HepG2 (cell line): ENCODE data around the gene TMEM139. TPM values are rescaled to one million over a fixed set of nuclear protein-coding genes. Genes with fewer than 3 reads are reported as not detected.

ENCODE experiments used
- AGO2 ChIP-seq: fragments of 200-400 bp; formaldehyde crosslinking; optimal IDR thresholded peaks from 2 replicates; pipeline ENCODE3; 2017; ENCODE audit warnings: mild to moderate bottlenecking, low read depth, low read length, moderate library complexity
- CAMTA2 ChIP-seq: sonication (generic); formaldehyde crosslinking; IDR thresholded peaks from 2 replicates; pipeline ENCODE4 v1.4.0; 2020; ENCODE audit warnings: mild to moderate bottlenecking, missing genetic modification reagents, borderline replicate concordance
- GFI1 ChIP-seq: sonication (generic); formaldehyde crosslinking; IDR thresholded peaks from 2 replicates; pipeline ENCODE4 v1.5.0; 2020; ENCODE audit warnings: missing genetic modification reagents, mild to moderate bottlenecking, borderline replicate concordance
- MAFG ChIP-seq: sonication (generic); formaldehyde crosslinking; IDR thresholded peaks from 2 replicates; pipeline ENCODE4 v1.5.1; 2020; ENCODE audit warnings: mild to moderate bottlenecking, missing genetic modification reagents
- MAFK ChIP-seq, 2 experiments: IDR thresholded peaks in 1 of 2; conservative IDR thresholded peaks in 1 of 2; 2 replicates each; pipeline ENCODE4 v1.6.1; 2011; ENCODE audit warnings: improper control_type of control experiment in 2 of 2, low read length in 2 of 2
- MEIS2 ChIP-seq: sonication (generic); formaldehyde crosslinking; IDR thresholded peaks from 2 replicates; pipeline ENCODE4 v1.9.0; 2021; ENCODE audit warnings: mild to moderate bottlenecking, missing genetic modification reagents
- MXD4 ChIP-seq: IDR thresholded peaks from 2 replicates; pipeline ENCODE4 v1.6.1; 2016; ENCODE audit warnings: mild to moderate bottlenecking, missing biosample characterization, missing genetic modification reagents
- NFKBIZ ChIP-seq: IDR thresholded peaks from 2 replicates; pipeline ENCODE4 v1.6.1; 2018; ENCODE audit warnings: missing genetic modification reagents, missing compliant biosample characterization
- PAF1 ChIP-seq: IDR thresholded peaks from 2 replicates; pipeline ENCODE4 v1.6.1; 2016; ENCODE audit warnings: missing genetic modification reagents, missing compliant biosample characterization
- RAD21 ChIP-seq: fragments of 450-650 bp; formaldehyde crosslinking; IDR thresholded peaks from 2 replicates; pipeline ENCODE4 v1.5.0; 2020; ENCODE audit warnings: mild to moderate bottlenecking
- SATB2 ChIP-seq: sonication (generic); formaldehyde crosslinking; IDR thresholded peaks from 2 replicates; pipeline ENCODE4 v1.5.0; 2020; ENCODE audit warnings: missing genetic modification reagents
- SYNCRIP ChIP-seq: fragments of 200-400 bp; formaldehyde crosslinking; IDR thresholded peaks from 2 replicates; pipeline ENCODE4 v1.6.1; 2018; ENCODE audit warnings: mild to moderate bottlenecking, low read depth, low read length; ENCODE audit not compliant: insufficient read depth
- TBL1XR1 ChIP-seq: fragments of 150-350 bp; IDR thresholded peaks from 2 replicates; pipeline ENCODE4 v1.6.1; 2014; ENCODE audit warnings: borderline replicate concordance, low read length; ENCODE audit not compliant: partially characterized antibody
- WIZ ChIP-seq: sonication (generic); formaldehyde crosslinking; IDR thresholded peaks from 2 replicates; pipeline ENCODE4 v1.5.1; 2020; ENCODE audit warnings: mild to moderate bottlenecking, missing genetic modification reagents
- ZIK1 ChIP-seq: sonication (generic); formaldehyde crosslinking; IDR thresholded peaks from 2 replicates; pipeline ENCODE4 v1.5.0; 2020; ENCODE audit warnings: mild to moderate bottlenecking, low read depth, missing genetic modification reagents, borderline replicate concordance
- ZNF567 ChIP-seq: sonication (generic); formaldehyde crosslinking; IDR thresholded peaks from 2 replicates; pipeline ENCODE4 v1.8.1; 2023; ENCODE audit warnings: mild to moderate bottlenecking, missing genetic modification reagents, borderline replicate concordance
- polyA plus RNA-seq, 8 experiments: library from polyadenylated mRNA; depleted of rRNA in 3 of 8; stranded (reverse) in 7 of 8; unstranded in 1 of 8; fragments of >200 nt; fragmentation: Illumina TruSeq in 4 of 8; extraction: Trizol in 4 of 8; gene quantifications; 2 replicates each; pipeline versions ENCODE4 v1.2.1 to v1.2.3, GENCODE V29; 2011 to 2016; ENCODE audit warnings: low read depth in 4 of 8, missing spikeins in 1 of 8, mixed read lengths in 1 of 8; ENCODE audit not compliant: insufficient read depth in 1 of 8
- total RNA-seq, 5 experiments: library from RNA; depleted of rRNA; stranded (reverse); fragments of >200 nt; fragmentation: Illumina TruSeq; extraction: Trizol; gene quantifications; 2 replicates each; pipeline ENCODE4 v1.2.3, GENCODE V29; 2016; ENCODE audit warnings: low read depth in 1 of 5
- TF ChIP-seq, protein P1 (sequence below): sonication (generic); formaldehyde crosslinking; IDR thresholded peaks from 2 replicates; pipeline ENCODE4 v1.4.0; 2020; ENCODE audit warnings: missing genetic modification reagents
- TF ChIP-seq, protein P2 (sequence below): sonication (generic); formaldehyde crosslinking; IDR thresholded peaks from 2 replicates; pipeline ENCODE4 v1.5.0; 2020; ENCODE audit warnings: missing genetic modification reagents, mild to moderate bottlenecking, borderline replicate concordance
- TF ChIP-seq, protein P3 (sequence below): sonication (generic); formaldehyde crosslinking; IDR thresholded peaks from 2 replicates; pipeline ENCODE4 v1.5.0; 2020; ENCODE audit warnings: mild to moderate bottlenecking, missing genetic modification reagents
- TF ChIP-seq, protein P4 (sequence below): sonication (generic); formaldehyde crosslinking; IDR thresholded peaks from 2 replicates; pipeline ENCODE4 v1.5.0; 2020; ENCODE audit warnings: missing genetic modification reagents, mild to moderate bottlenecking, borderline replicate concordance
- TF ChIP-seq, protein P5 (sequence below): sonication (generic); formaldehyde crosslinking; IDR thresholded peaks from 2 replicates; pipeline ENCODE4 v1.8.0; 2022; ENCODE audit warnings: missing genetic modification reagents, mild to moderate bottlenecking, inconsistent platforms, borderline replicate concordance

The TMEM139 gene
- total and polyA plus RNA-seq, 2 of the 13 experiments (the other 11 are each of a cell fraction or from before 2014, with no cell fraction given), result 7.9 to 14.0 TPM

DNA sequence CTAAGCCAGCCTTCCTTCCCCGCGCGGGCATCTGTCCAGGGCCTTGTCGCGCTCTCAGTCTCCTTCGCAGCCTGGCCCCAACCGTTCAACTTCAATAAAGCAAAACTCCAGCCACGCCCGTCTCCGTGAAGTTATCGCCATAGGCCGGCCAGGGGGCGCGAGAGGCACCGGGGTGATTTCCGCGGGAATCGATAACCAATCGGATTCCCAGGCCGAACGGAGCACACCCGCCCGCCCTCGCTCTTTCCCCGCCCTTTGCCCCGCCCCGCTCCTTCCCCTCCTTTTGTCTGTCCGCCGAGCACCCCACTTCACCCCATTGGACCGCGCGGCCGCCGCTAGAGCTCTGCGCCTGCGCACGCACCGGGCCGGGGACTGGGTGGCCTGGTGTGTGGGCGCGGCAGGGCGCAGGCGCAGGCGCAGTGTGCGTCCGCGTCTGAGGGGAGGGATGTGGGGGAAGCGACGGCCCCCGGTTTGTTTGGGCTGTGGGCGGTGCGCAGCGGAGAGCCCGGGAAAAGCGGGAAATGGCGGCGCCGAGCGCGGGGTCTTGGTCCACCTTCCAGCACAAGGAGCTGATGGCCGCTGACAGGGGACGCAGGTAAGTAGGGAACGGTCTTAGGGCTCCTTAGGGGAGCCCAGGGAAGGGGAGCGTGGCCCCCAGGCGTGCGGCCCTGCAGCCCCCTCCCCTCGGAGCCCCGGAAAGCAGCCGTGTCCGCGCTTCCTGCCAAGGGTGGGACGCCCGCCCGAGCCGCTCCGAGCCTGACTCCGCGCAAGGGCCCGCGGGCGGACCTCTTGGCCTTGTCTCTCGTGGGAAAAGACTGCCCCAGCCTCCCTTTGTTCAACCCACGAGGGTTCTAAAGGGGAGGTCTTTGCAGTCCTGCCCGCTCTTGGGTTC, 3.4 kb downstream of the TMEM139 start, which contains the start of gene CASP2 (continued):
- TF ChIP-seq MAFG (CRISPR knock-in tag), result no peak
- TF ChIP-seq, protein P1, sequence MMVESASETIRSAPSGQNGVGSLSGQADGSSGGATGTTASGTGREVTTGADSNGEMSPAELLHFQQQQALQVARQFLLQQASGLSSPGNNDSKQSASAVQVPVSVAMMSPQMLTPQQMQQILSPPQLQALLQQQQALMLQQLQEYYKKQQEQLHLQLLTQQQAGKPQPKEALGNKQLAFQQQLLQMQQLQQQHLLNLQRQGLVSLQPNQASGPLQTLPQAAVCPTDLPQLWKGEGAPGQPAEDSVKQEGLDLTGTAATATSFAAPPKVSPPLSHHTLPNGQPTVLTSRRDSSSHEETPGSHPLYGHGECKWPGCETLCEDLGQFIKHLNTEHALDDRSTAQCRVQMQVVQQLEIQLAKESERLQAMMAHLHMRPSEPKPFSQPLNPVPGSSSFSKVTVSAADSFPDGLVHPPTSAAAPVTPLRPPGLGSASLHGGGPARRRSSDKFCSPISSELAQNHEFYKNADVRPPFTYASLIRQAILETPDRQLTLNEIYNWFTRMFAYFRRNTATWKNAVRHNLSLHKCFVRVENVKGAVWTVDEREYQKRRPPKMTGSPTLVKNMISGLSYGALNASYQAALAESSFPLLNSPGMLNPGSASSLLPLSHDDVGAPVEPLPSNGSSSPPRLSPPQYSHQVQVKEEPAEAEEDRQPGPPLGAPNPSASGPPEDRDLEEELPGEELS (CRISPR knock-in tag), result no peak
- TF ChIP-seq, protein P2, sequence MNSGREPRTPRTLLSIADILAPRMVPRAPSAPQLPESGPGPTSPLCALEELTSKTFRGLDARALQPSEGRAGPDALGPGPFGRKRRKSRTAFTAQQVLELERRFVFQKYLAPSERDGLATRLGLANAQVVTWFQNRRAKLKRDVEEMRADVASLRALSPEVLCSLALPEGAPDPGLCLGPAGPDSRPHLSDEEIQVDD (CRISPR knock-in tag), result no peak
- peak; percentile 51 for TF ChIP-seq RAD21
- 0 out of 2 replicates have a peak, but pooled peaks have one; percentile 51 for TF ChIP-seq ZIK1
- no peak for TF ChIP-seq ZNF567 (CRISPR knock-in tag)
- no peak; the same call in 1 of the 2 replicates for TF ChIP-seq NFKBIZ (CRISPR knock-in tag)
- no peak for TF ChIP-seq PAF1 (CRISPR knock-in tag)
- peak; percentile 79; the same call in 1 of the 2 replicates for TF ChIP-seq CAMTA2 (CRISPR knock-in tag)
- peak; percentile 80 for TF ChIP-seq AGO2
- TF ChIP-seq, protein P3, sequence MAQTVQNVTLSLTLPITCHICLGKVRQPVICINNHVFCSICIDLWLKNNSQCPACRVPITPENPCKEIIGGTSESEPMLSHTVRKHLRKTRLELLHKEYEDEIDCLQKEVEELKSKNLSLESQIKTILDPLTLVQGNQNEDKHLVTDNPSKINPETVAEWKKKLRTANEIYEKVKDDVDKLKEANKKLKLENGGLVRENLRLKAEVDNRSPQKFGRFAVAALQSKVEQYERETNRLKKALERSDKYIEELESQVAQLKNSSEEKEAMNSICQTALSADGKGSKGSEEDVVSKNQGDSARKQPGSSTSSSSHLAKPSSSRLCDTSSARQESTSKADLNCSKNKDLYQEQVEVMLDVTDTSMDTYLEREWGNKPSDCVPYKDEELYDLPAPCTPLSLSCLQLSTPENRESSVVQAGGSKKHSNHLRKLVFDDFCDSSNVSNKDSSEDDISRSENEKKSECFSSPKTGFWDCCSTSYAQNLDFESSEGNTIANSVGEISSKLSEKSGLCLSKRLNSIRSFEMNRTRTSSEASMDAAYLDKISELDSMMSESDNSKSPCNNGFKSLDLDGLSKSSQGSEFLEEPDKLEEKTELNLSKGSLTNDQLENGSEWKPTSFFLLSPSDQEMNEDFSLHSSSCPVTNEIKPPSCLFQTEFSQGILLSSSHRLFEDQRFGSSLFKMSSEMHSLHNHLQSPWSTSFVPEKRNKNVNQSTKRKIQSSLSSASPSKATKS, result 0 out of 2 replicates have a peak, but pooled peaks have one; percentile 23
- no peak for TF ChIP-seq SYNCRIP
- no peak for TF ChIP-seq SATB2 (CRISPR knock-in tag)
- TF ChIP-seq GFI1 (CRISPR knock-in tag), result 0 out of 2 replicates have a peak, but pooled peaks have one; percentile 42
- TF ChIP-seq WIZ (CRISPR knock-in tag), result no peak
- TF ChIP-seq MEIS2, result peak; percentile 47; the same call in 1 of the 2 replicates
- TF ChIP-seq, protein P4, sequence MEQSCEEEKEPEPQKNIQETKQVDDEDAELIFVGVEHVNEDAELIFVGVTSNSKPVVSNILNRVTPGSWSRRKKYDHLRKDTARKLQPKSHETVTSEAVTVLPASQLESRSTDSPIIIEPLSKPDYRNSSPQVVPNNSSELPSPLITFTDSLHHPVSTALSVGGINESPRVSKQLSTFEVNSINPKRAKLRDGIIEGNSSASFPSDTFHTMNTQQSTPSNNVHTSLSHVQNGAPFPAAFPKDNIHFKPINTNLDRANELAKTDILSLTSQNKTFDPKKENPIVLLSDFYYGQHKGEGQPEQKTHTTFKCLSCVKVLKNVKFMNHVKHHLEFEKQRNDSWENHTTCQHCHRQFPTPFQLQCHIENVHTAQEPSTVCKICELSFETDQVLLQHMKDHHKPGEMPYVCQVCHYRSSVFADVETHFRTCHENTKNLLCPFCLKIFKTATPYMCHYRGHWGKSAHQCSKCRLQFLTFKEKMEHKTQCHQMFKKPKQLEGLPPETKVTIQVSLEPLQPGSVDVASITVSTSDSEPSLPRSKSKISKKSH (CRISPR knock-in tag), result peak; percentile 88
- TF ChIP-seq MXD4 (CRISPR knock-in tag), result peak; percentile 81
- no peak for TF ChIP-seq TBL1XR1
- TF ChIP-seq MAFK (conservative IDR thresholded peaks at IDR 0.05 in 1 of 2, IDR thresholded peaks at IDR 0.05 in 1 of 2; ENCODE audit: low read length in 2 of 2), result no peak
- TF ChIP-seq, protein P5, sequence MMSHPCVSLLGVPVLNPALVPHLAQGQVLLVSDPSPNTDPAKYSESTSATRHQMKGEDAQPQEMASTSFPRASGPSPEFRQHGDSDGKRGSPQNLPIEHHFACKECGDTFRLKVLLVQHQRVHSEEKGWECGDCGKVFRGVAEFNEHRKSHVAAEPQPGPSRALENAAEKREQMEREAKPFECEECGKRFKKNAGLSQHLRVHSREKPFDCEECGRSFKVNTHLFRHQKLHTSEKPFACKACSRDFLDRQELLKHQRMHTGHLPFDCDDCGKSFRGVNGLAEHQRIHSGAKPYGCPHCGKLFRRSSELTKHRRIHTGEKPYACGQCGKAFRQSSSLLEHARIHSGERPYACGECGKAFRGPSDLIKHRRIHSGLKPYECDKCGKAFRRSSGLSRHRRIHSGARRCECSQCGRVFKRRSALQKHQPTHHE (CRISPR knock-in tag), result peak; percentile 60; the same call in 1 of the 2 replicates
